ENCODE data around the gene GLT6D1. TPM values are rescaled to one million over a fixed set of nuclear protein-coding genes. Genes with fewer than 3 reads are reported as not detected.

GLT6D1 gene
- total RNA-seq, 1 donor from 2014 or later = not detected

DNA sequence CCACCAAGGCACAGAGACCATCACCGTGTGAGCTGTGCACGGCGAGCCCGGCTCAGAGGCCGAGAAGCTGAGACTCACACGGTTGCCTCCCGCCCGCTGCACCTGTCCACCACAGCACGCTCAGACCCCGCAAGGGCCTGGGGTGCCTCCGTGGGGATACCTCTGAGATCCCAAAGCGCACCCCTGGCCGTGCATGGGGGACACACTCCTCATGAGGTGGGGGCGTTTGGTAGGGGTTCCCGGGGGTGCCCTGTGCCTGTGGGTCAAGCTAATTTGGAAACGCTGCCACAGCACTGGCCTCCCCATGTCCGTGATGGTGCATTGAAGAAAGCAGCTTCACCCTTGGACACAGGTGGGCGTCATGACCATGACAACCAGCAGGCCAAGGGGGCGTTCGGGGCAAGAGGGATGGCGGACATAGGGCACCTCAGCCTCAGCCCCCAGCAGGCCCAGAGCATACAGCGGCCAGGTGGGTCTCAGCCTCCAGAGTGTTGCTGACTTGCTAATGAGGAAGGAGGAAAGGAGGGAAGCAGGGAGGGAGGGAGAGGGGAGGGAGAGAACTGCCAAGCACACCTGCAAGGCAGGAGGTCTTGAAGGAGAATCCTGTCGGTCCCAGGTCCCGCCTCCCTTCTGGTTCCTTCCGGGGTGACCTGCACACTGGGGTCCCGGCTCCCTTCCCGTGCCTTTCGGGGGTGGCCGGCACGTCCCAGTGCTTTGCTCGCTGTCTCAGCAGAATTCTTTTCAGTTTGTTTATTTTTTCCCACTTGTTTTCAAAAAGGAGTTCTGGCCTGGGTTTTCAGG lies 34.7 kb downstream of the GLT6D1 start:
- Mint-ChIP-seq H3K36me3 (ENCODE audit: unreplicated experiment) (peaks cover under 1% of the 10 kb centered on the region), H3K4me1 (ENCODE audit: low read depth, unreplicated experiment) (peaks cover 2% of the 10 kb centered on the region), H3K27me3 (ENCODE audit: unreplicated experiment) (peaks cover 4% of the 10 kb centered on the region), H3K9me3 (ENCODE audit: unreplicated experiment) (no peaks in the 10 kb centered on the region), H3K4me3 (ENCODE audit: unreplicated experiment) (no peak overlapping the region), H3K27ac (ENCODE audit: unreplicated experiment) (no peak overlapping the region)
- TF ChIP-seq CTCF (IDR thresholded peaks at IDR 0.05; ENCODE audit: partially characterized antibody, unreplicated experiment) = no peak
- DNase-seq = no peak

DNA sequence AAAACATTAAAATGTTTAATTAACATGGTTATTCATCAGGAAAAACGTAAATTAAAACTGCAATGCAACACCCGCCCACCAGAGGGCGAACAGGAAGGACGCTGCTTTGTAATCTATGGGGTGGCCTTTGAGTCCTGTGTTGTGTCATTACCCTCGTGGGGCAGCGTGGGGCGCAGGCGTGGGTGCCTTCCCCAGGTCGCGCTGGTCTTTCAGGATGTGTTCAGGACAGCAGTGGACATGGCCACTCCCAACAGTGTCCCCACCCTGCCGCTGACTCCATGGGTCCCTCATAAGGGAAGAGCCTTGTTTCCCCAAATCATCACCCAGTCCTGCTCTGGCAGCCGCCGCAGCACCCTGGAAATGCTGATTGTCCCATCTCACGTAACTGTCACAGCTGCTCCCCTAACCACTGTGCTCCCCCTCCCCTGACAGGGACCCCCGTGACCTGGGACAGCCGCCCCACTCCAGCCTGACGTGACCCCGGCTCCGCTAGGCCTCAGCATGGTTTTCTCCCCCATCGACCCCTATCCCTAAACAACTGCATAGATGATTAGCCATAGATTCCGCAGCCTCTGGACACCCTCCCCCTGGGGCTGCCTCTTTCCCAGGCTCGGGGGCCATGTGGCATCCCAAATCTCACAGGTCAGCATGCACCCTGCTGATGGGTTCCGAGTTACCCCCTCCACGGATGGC lies 36.4 kb downstream of the GLT6D1 start:
- Mint-ChIP-seq H3K27me3 (ENCODE audit: unreplicated experiment) (peaks cover 4% of the 10 kb centered on the region), H3K36me3 (ENCODE audit: unreplicated experiment) (no peaks in the 10 kb centered on the region), H3K27ac (ENCODE audit: unreplicated experiment) (no peak overlapping the region), H3K4me3 (ENCODE audit: unreplicated experiment) (no peak overlapping the region), H3K9me3 (ENCODE audit: unreplicated experiment) (no peaks in the 10 kb centered on the region), H3K4me1 (ENCODE audit: low read depth, unreplicated experiment) (peaks cover 2% of the 10 kb centered on the region)
- DNase-seq = peak; percentile 68
- peak; percentile 96 for TF ChIP-seq CTCF (IDR thresholded peaks at IDR 0.05; ENCODE audit: partially characterized antibody, unreplicated experiment)

GRCh38 chr9:135601988-135602387 lies 37.4 kb downstream of the GLT6D1 start:
- H3K36me3 Mint-ChIP-seq (ENCODE audit: unreplicated experiment) = peaks cover 1% of the 10 kb centered on the region
- H3K27ac Mint-ChIP-seq (ENCODE audit: unreplicated experiment) = no peak overlapping the region
- H3K27me3 Mint-ChIP-seq (ENCODE audit: unreplicated experiment) = peaks cover 4% of the 10 kb centered on the region
- no peak overlapping the region for H3K4me3 Mint-ChIP-seq (ENCODE audit: unreplicated experiment)
- no peak for TF ChIP-seq CTCF (IDR thresholded peaks at IDR 0.05; ENCODE audit: partially characterized antibody, unreplicated experiment)
- DNase-seq = no peak
- no peaks in the 10 kb centered on the region for H3K9me3 Mint-ChIP-seq (ENCODE audit: unreplicated experiment)
- H3K4me1 Mint-ChIP-seq (ENCODE audit: low read depth, unreplicated experiment) = peaks cover under 1% of the 10 kb centered on the region

GRCh38 chr9:135600296-135600817 lies 39.0 kb downstream of the GLT6D1 start:
- peaks cover 4% of the 10 kb centered on the region for H3K27me3 Mint-ChIP-seq (ENCODE audit: unreplicated experiment)

More at GRCh38 chr9:135600296-135600817, 39.0 kb downstream of the GLT6D1 start:
- no peak overlapping the region for H3K27ac Mint-ChIP-seq (ENCODE audit: unreplicated experiment)
- no peak for DNase-seq
- H3K4me1 Mint-ChIP-seq (ENCODE audit: low read depth, unreplicated experiment) = no peaks in the 10 kb centered on the region
- peaks cover 12% of the 10 kb centered on the region for H3K36me3 Mint-ChIP-seq (ENCODE audit: unreplicated experiment)
- H3K4me3 Mint-ChIP-seq (ENCODE audit: unreplicated experiment) = no peak overlapping the region
- no peaks in the 10 kb centered on the region for H3K9me3 Mint-ChIP-seq (ENCODE audit: unreplicated experiment)
- no peak for TF ChIP-seq CTCF (IDR thresholded peaks at IDR 0.05; ENCODE audit: partially characterized antibody, unreplicated experiment)

All from glutamatergic neuron (in vitro differentiated cells).